ACC112 (cell line): ENCODE data around the gene MLPH.

Experiments used
- H2AFZ ChIP-seq: fragments of 200-600 bp; sonication (generic); one replicate; pipeline ENCODE4 v1.6.0; 2017; ENCODE audit warnings: antibody characterized with exemption, low read length; ENCODE audit not compliant: unreplicated experiment
- H3K27ac ChIP-seq: fragments of 200-600 bp; sonication (generic); 2 replicates; pipeline ENCODE4 v1.5.1; 2014; ENCODE audit warnings: low read depth, mild to moderate bottlenecking, antibody characterized with exemption, low read length, moderate library complexity
- H3K27me3 ChIP-seq: fragments of 200-600 bp; sonication (generic); 2 replicates; pipeline ENCODE4 v1.6.1; 2014; ENCODE audit warnings: mild to moderate bottlenecking, antibody characterized with exemption, low read length, moderate library complexity, mixed read lengths; ENCODE audit not compliant: insufficient read depth
- H3K36me3 ChIP-seq: fragments of 200-600 bp; sonication (generic); 2 replicates; pipeline ENCODE4 v1.6.1; 2016; ENCODE audit warnings: mild to moderate bottlenecking, antibody characterized with exemption, low read length, moderate library complexity, mixed read lengths; ENCODE audit not compliant: insufficient read depth
- H3K4me1 ChIP-seq: fragments of 200-600 bp; sonication (generic); one replicate; pipeline ENCODE4 v1.6.1; 2016; ENCODE audit warnings: low read length, mixed read lengths; ENCODE audit not compliant: insufficient read depth, unreplicated experiment, control insufficient read depth
- H3K4me3 ChIP-seq: fragments of 200-600 bp; sonication (generic); 2 replicates; pipeline ENCODE4 v1.5.1; 2014; ENCODE audit warnings: mild to moderate bottlenecking, low read depth, low read length
- H3K79me2 ChIP-seq: fragments of 200-600 bp; sonication (generic); one replicate; pipeline ENCODE4 v1.6.0; 2016; ENCODE audit warnings: low read length; ENCODE audit not compliant: control insufficient read depth, unreplicated experiment, insufficient read depth

The MLPH gene

GRCh38 chr2:237541243-237541642 lies 54.2 kb downstream of the MLPH start:
- Histone ChIP-seq H3K27ac (no peak overlapping the region), H3K4me3 (no peak overlapping the region), H3K27me3 (no peaks in the 10 kb centered on the region), H3K4me1 (peaks cover 16% of the 10 kb centered on the region), H2AFZ (no peak overlapping the region), H3K79me2 (no peaks in the 10 kb centered on the region), H3K36me3 (peaks cover 20% of the 10 kb centered on the region; the same call in 1 of the 2 replicates)

- Histone ChIP-seq H3K4me3 (no peak overlapping the region), H3K27ac (no peak overlapping the region), H3K27me3 (no peaks in the 10 kb centered on the region), H3K4me1 (peaks cover 16% of the 10 kb centered on the region), H3K36me3 (peaks cover 17% of the 10 kb centered on the region; the same call in 1 of the 2 replicates), H3K79me2 (no peaks in the 10 kb centered on the region), H2AFZ (no peak overlapping the region)
Measured at GRCh38 chr2:237542001-237542704, 55.1 kb downstream of the MLPH start.

GRCh38 chr2:237546040-237546875 lies 59.2 kb downstream of the MLPH start:
- Histone ChIP-seq H3K4me3 (no peak overlapping the region), H2AFZ (no peak overlapping the region), H3K27ac (no peak overlapping the region), H3K79me2 (no peaks in the 10 kb centered on the region), H3K27me3 (no peaks in the 10 kb centered on the region), H3K36me3 (peaks cover 25% of the 10 kb centered on the region; the same call in 1 of the 2 replicates), H3K4me1 (no peaks in the 10 kb centered on the region)

GRCh38 chr2:237546876-237547395 lies 59.9 kb downstream of the MLPH start:
- H3K27ac ChIP-seq, result no peak overlapping the region
- no peaks in the 10 kb centered on the region for H3K27me3 ChIP-seq

GRCh38 chr2:237547841-237548416 lies 60.9 kb downstream of the MLPH start:
- no peak overlapping the region for H3K4me3 ChIP-seq
- no peaks in the 10 kb centered on the region for H3K4me1 ChIP-seq
- H3K79me2 ChIP-seq, result no peaks in the 10 kb centered on the region
- H3K27ac ChIP-seq, result no peak overlapping the region
- H3K36me3 ChIP-seq, result peaks cover 37% of the 10 kb centered on the region
- no peak overlapping the region for H2AFZ ChIP-seq
- no peaks in the 10 kb centered on the region for H3K27me3 ChIP-seq

More at GRCh38 chr2:237546876-237547395, 59.9 kb downstream of the MLPH start:
- Histone ChIP-seq H3K79me2 (no peaks in the 10 kb centered on the region), H3K36me3 (peaks cover 28% of the 10 kb centered on the region), H3K4me3 (no peak overlapping the region), H3K4me1 (no peaks in the 10 kb centered on the region), H2AFZ (no peak overlapping the region)

GRCh38 chr2:237549216-237549615 lies 62.2 kb downstream of the MLPH start:
- Histone ChIP-seq H3K27ac (no peak overlapping the region), H3K4me3 (no peak overlapping the region), H3K36me3 (peaks cover 50% of the 10 kb centered on the region), H2AFZ (no peak overlapping the region), H3K79me2 (no peaks in the 10 kb centered on the region), H3K27me3 (no peaks in the 10 kb centered on the region), H3K4me1 (no peaks in the 10 kb centered on the region)

- no peak overlapping the region for H2AFZ ChIP-seq
- no peak overlapping the region for H3K27ac ChIP-seq
- H3K4me1 ChIP-seq, result no peaks in the 10 kb centered on the region
- H3K4me3 ChIP-seq, result no peak overlapping the region
- H3K36me3 ChIP-seq, result peaks cover 56% of the 10 kb centered on the region
- no peaks in the 10 kb centered on the region for H3K79me2 ChIP-seq
- no peaks in the 10 kb centered on the region for H3K27me3 ChIP-seq
Measured at GRCh38 chr2:237549643-237550415, 62.8 kb downstream of the MLPH start.

GRCh38 chr2:237551071-237551574 lies 64.1 kb downstream of the MLPH start:
- Histone ChIP-seq H3K4me3 (no peak overlapping the region), H3K4me1 (no peaks in the 10 kb centered on the region), H3K79me2 (no peaks in the 10 kb centered on the region), H3K36me3 (peaks cover 62% of the 10 kb centered on the region), H3K27me3 (no peaks in the 10 kb centered on the region), H2AFZ (no peak overlapping the region), H3K27ac (no peak overlapping the region)

GRCh38 chr2:237552908-237553307 lies 65.9 kb downstream of the MLPH start:
- no peak overlapping the region for H2AFZ ChIP-seq
- H3K4me3 ChIP-seq, result no peak overlapping the region
- H3K27me3 ChIP-seq, result no peaks in the 10 kb centered on the region
- H3K4me1 ChIP-seq, result no peaks in the 10 kb centered on the region
- H3K79me2 ChIP-seq, result no peaks in the 10 kb centered on the region
- H3K36me3 ChIP-seq, result peaks cover 65% of the 10 kb centered on the region
- H3K27ac ChIP-seq, result no peak overlapping the region

GRCh38 chr2:237553948-237554347 lies 66.9 kb downstream of the MLPH start:
- H3K27me3 ChIP-seq, result no peaks in the 10 kb centered on the region

More at GRCh38 chr2:237553948-237554347, 66.9 kb downstream of the MLPH start:
- H3K4me3 ChIP-seq, result no peak overlapping the region
- H3K27ac ChIP-seq, result no peak overlapping the region
- H3K4me1 ChIP-seq, result peaks cover 2% of the 10 kb centered on the region
- peaks cover 61% of the 10 kb centered on the region for H3K36me3 ChIP-seq
- no peaks in the 10 kb centered on the region for H3K79me2 ChIP-seq
- H2AFZ ChIP-seq, result no peak overlapping the region
